ENCODE data around the gene MYH9.

MYH9 gene

DNA sequence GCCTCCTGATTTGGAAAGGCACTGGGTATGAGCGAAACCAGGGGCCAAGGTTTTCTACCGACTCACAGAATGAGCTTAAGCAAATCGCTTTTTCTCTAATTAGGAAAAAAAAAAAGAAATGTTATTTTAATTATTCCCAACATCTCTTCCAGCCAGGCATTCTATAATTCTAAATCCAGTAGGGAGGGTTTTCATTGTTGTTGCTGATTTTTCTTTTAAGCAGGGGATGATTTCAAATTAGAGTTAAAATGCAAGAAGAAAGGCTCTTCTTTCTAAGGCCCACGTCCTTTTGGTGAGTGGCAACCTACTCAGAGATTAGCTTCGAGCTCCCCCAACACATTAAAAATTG, 8.9 kb downstream of the MYH9 start:
- CTCF ChIA-PET = no interaction called here
- no peak for TF ChIP-seq ZNF384 (IDR thresholded peaks at IDR 0.05)
- no peak for TF ChIP-seq FOXK2 (IDR thresholded peaks at IDR 0.05)

DNA sequence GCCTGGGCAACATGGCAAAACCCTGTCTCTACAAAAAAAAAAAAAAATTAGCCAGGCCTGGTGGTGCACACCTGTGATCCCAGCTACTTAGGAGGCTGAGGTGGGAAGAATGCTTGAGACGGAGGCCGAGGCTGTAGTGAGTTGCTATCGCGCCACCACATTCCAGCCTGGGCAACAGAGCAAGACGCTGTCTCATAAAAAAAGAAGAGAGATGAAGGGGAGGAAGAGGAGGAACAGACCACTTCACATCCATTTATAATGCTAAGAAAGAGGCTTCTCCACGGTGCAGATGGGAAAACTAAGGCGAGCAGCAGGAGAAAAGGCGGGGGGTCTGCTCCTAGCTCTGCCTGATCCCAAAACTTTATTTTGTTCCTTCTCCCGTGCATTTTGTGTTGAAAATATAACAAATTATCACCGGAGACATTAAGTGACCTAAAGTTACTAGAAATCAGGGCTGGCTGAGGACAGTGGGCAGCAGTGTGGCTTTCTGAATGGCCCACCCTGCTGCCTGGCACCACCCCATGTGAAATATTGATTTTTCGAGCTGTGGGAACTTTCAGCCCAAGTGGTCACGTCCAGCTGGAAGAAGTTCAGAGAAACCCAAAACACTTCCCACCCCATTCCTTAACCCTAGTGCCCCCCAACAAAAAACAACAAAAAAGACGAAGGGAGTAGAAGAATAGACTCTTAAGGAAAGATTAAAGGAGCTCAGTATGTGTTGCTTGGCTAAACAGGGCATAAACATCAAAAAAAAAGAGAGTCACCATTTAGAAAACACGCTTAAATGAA, 9.5 kb downstream of the MYH9 start:
- TF ChIP-seq HDGF (IDR thresholded peaks at IDR 0.05; ENCODE audit: borderline replicate concordance) (no peak), L3MBTL2 (conservative IDR thresholded peaks at IDR 0.05) (no peak), NFRKB (IDR thresholded peaks at IDR 0.05) (no peak), FOXM1 (IDR thresholded peaks at IDR 0.05; ENCODE audit: borderline replicate concordance) (no peak), FOXK2 (IDR thresholded peaks at IDR 0.05) (no peak), LEF1 (IDR thresholded peaks at IDR 0.05; ENCODE audit: borderline replicate concordance) (no peak), ZNF384 (IDR thresholded peaks at IDR 0.05) (no peak), CTBP1 (IDR thresholded peaks at IDR 0.05; ENCODE audit: borderline replicate concordance) (no peak), BHLHE40 (IDR thresholded peaks at IDR 0.05; ENCODE audit: borderline replicate concordance) (no peak), SUZ12 (IDR thresholded peaks at IDR 0.05) (no peak), ARNT (IDR thresholded peaks at IDR 0.05) (no peak), ELF4 (IDR thresholded peaks at IDR 0.05) (no peak), SP1 (IDR thresholded peaks at IDR 0.05) (no peak)
- TF ChIP-seq, protein P1, sequence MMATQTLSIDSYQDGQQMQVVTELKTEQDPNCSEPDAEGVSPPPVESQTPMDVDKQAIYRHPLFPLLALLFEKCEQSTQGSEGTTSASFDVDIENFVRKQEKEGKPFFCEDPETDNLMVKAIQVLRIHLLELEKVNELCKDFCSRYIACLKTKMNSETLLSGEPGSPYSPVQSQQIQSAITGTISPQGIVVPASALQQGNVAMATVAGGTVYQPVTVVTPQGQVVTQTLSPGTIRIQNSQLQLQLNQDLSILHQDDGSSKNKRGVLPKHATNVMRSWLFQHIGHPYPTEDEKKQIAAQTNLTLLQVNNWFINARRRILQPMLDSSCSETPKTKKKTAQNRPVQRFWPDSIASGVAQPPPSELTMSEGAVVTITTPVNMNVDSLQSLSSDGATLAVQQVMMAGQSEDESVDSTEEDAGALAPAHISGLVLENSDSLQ (IDR thresholded peaks at IDR 0.05) = no peak
- POLR2A ChIA-PET = interaction anchor here (1.1 to 2.0 kb wide), 3 partner anchors 10 to 139 kb away, joined by 3 to 9 read pairs (median 4); partner anchors contain the start of genes APOL2 and MYH9
- CTCF ChIA-PET = no interaction called here

More for the DNA sequence above, 8.9 kb downstream of the MYH9 start:
- POLR2A ChIA-PET = interaction anchor here (1.1 to 2.0 kb wide), 2 partner anchors 9 to 140 kb away, joined by 3 to 9 read pairs; partner anchors contain the start of genes APOL2 and MYH9
- no peak for DNase-seq (ENCODE audit: extremely low spot score)

DNA sequence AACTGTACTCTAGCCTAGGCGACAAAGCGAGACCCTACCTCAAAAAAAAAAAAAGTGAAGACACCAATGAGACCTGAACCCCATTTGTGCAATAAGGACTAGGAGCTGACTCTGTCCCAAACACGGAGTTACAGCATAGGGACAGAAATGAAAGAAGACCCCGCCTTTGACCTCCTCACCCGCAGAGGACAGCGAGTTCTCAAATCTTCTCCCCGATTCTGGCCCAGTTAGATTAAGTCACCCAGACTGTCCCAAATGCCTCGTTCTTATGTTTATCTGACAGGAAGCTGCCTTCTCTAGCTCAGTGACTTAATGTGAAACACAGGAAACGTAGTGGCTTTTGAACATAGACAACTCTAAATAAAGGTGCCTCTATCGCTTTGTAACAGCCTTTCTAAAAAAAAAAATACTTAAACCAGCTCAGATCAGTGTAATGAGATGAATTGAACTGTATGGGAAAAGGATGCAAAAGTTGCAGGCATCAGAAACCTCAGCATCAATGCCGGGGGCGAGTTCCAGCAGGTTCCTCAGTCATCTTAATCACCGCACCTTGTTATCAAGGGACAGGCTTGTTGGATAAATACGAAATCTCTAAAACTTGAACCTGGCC, 10.6 kb downstream of the MYH9 start:
- no peak for TF ChIP-seq HDGF (IDR thresholded peaks at IDR 0.05; ENCODE audit: borderline replicate concordance)
- no peak for TF ChIP-seq LEF1 (IDR thresholded peaks at IDR 0.05; ENCODE audit: borderline replicate concordance)
- TF ChIP-seq, protein P1 (IDR thresholded peaks at IDR 0.05) = no peak
- no peak for TF ChIP-seq L3MBTL2 (conservative IDR thresholded peaks at IDR 0.05)
- no peak for TF ChIP-seq SUZ12 (IDR thresholded peaks at IDR 0.05)
- no peak for TF ChIP-seq ARNT (IDR thresholded peaks at IDR 0.05)
- no peak for TF ChIP-seq ELF4 (IDR thresholded peaks at IDR 0.05)
- TF ChIP-seq FOXM1 (IDR thresholded peaks at IDR 0.05; ENCODE audit: borderline replicate concordance) = no peak
- no peak for TF ChIP-seq TARDBP (IDR thresholded peaks at IDR 0.05)
- no peak for TF ChIP-seq NFRKB (IDR thresholded peaks at IDR 0.05)
- no peak for TF ChIP-seq FOXK2 (IDR thresholded peaks at IDR 0.05)
- POLR2A ChIA-PET = interaction anchor here (0.9 to 2.0 kb wide), 3 partner anchors 9 to 105 kb away, joined by 3 to 9 read pairs (median 4); partner anchors contain the start of gene MYH9
- CTCF ChIA-PET = no interaction called here
- DNase-seq (ENCODE audit: extremely low spot score) = no peak

More for the DNA sequence above, 9.5 kb downstream of the MYH9 start:
- DNase-seq (ENCODE audit: extremely low spot score) = no peak

DNA sequence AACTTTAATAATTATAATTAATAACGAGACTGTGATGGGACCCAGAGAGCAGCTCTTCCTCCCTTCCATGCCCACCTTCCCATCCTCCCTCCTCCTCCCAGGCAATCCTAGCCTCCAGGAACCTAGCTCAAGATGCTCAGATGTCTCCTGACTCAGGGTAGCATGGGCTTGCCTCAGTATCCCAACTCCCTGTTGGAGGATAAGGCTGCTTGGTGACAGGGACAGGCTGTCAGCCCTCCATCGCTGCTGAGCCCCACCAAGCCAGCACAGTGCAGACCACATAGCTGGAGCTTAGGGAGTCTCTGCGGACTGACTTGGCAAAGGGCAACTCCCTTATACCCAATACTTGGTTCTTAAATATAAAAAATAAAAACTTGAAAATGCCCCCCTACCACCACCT, 11.5 kb downstream of the MYH9 start:
- TF ChIP-seq SUZ12 (IDR thresholded peaks at IDR 0.05) (no peak), CTBP1 (IDR thresholded peaks at IDR 0.05; ENCODE audit: borderline replicate concordance) (no peak), ZNF384 (IDR thresholded peaks at IDR 0.05) (no peak), BHLHE40 (IDR thresholded peaks at IDR 0.05; ENCODE audit: borderline replicate concordance) (no peak)
- ChIA-PET POLR2A (no interaction called here), CTCF (no interaction called here)
- no peak for DNase-seq (ENCODE audit: extremely low spot score)

DNA sequence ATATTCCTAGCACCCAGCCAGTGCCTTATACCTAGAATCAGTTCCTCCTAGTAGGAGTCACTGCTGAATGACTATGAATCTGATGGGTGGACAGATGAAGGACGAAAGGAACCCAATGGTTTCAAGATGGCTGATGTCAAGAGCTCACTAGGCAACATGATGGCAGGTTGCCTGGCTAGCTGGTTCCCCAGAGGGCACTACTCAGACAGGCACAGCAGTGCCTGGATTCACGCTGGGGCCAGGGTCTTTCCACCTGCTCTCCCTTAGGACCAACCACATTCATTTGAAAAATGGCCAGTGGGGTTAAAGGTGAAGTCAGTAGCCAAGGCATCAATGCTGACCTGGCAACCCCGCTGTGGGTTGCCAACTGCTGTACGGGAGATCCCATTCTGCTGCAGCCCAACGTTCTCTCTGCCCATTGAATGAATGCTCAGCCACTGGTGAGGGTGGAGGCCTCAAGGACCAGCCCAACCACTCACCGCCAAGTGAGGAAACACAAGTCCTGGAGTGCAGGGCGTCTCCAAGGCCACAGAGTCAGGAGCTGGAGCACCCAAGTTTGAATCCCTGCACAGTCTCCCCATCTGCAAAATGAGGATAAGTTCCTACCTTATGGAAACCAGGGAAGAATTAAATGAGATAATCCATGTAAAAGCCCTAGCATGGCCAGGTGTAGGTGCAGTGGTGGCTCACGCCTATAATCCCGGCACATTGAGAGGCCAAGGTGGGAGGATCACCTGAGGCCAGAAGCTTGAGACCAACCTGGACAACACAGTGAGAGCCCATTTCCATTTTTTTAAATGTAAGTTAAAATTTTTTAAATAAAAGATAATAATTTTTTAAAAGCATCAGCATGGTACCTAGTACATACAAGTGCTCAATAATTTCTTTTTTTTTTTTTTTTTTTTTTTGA, 12.4 kb downstream of the MYH9 start:
- TF ChIP-seq L3MBTL2 (conservative IDR thresholded peaks at IDR 0.05) (no peak), HDGF (IDR thresholded peaks at IDR 0.05; ENCODE audit: borderline replicate concordance) (no peak), TARDBP (IDR thresholded peaks at IDR 0.05) (no peak), ELF4 (IDR thresholded peaks at IDR 0.05) (no peak), SUZ12 (IDR thresholded peaks at IDR 0.05) (no peak), ZNF384 (IDR thresholded peaks at IDR 0.05) (no peak), BHLHE40 (IDR thresholded peaks at IDR 0.05; ENCODE audit: borderline replicate concordance) (no peak), LEF1 (IDR thresholded peaks at IDR 0.05; ENCODE audit: borderline replicate concordance) (no peak), CTBP1 (IDR thresholded peaks at IDR 0.05; ENCODE audit: borderline replicate concordance) (no peak), SP1 (IDR thresholded peaks at IDR 0.05) (no peak), FOXM1 (IDR thresholded peaks at IDR 0.05; ENCODE audit: borderline replicate concordance) (no peak), FOXA1 (IDR thresholded peaks at IDR 0.05) (no peak), FOXK2 (IDR thresholded peaks at IDR 0.05) (no peak)
- DNase-seq (ENCODE audit: extremely low spot score) = no peak
- ChIA-PET POLR2A (no interaction called here), CTCF (no interaction called here)

DNA sequence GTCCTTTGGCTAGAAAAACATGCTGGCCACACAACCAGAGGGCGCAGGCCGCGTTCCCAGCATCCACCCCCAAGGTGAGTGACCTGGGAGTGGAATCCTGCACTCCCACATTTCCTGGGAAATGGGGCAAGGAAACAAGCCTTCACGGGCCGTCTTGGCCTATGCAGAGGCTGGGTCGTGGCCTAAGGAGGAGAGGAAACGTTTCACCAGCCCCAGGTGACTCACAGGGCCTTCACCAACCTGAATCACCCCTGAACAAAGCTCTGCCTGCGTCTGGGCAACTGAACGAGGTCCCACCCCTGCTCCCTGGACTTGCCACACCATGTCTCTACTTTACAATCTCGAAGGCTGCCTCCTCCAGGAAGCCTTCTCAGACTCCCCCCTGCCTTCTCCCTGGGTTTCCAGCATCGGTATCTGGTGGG, 13.2 kb downstream of the MYH9 start:
- ChIA-PET CTCF (no interaction called here), POLR2A (no interaction called here)
- TF ChIP-seq HDGF (IDR thresholded peaks at IDR 0.05; ENCODE audit: borderline replicate concordance) = no peak
- TF ChIP-seq, protein P1 (IDR thresholded peaks at IDR 0.05) = no peak
- no peak for TF ChIP-seq ARNT (IDR thresholded peaks at IDR 0.05)
- TF ChIP-seq SP1 (IDR thresholded peaks at IDR 0.05) = no peak
- TF ChIP-seq SUZ12 (IDR thresholded peaks at IDR 0.05) = no peak
- no peak for TF ChIP-seq FOXA1 (IDR thresholded peaks at IDR 0.05)
- no peak for TF ChIP-seq ZNF384 (IDR thresholded peaks at IDR 0.05)
- TF ChIP-seq FOXM1 (IDR thresholded peaks at IDR 0.05; ENCODE audit: borderline replicate concordance) = no peak
- no peak for TF ChIP-seq FOXK2 (IDR thresholded peaks at IDR 0.05)
- TF ChIP-seq NFRKB (IDR thresholded peaks at IDR 0.05) = no peak
- TF ChIP-seq TARDBP (IDR thresholded peaks at IDR 0.05) = no peak
- no peak for TF ChIP-seq BHLHE40 (IDR thresholded peaks at IDR 0.05; ENCODE audit: borderline replicate concordance)
- TF ChIP-seq ELF4 (IDR thresholded peaks at IDR 0.05) = no peak
- DNase-seq (ENCODE audit: extremely low spot score) = no peak

All from HEK293T (cell line).